ENCODE data around the gene ST8SIA5.

The ST8SIA5 gene

GRCh38 chr18:46676182-46676835, 80.5 kb downstream of the ST8SIA5 start:
- in situ Hi-C loops (cut with HindIII; ENCODE audit: low sequenced_read_pairs), result no loop called here

GRCh38 chr18:46675112-46675511, 81.7 kb downstream of the ST8SIA5 start:
- in situ Hi-C loops (cut with HindIII; ENCODE audit: low sequenced_read_pairs), result no loop called here

- in situ Hi-C loops (cut with HindIII; ENCODE audit: low sequenced_read_pairs), result no loop called here
Measured at GRCh38 chr18:46672062-46672970, 84.5 kb downstream of the ST8SIA5 start.

- in situ Hi-C loops (cut with HindIII; ENCODE audit: low sequenced_read_pairs), result no loop called here
Measured at GRCh38 chr18:46668694-46669093, 88.2 kb downstream of the ST8SIA5 start.

- in situ Hi-C loops (cut with HindIII; ENCODE audit: low sequenced_read_pairs), result no loop called here
Measured at GRCh38 chr18:46668135-46668534, 88.7 kb downstream of the ST8SIA5 start.

GRCh38 chr18:46663539-46663938, 93.3 kb downstream of the ST8SIA5 start:
- in situ Hi-C loops (cut with HindIII; ENCODE audit: low sequenced_read_pairs), result no loop called here

- in situ Hi-C loops (cut with HindIII; ENCODE audit: low sequenced_read_pairs), result no loop called here
Measured at GRCh38 chr18:46660957-46661749, 95.7 kb downstream of the ST8SIA5 start.

GRCh38 chr18:46659484-46659883, 97.4 kb downstream of the ST8SIA5 start:
- in situ Hi-C loops (cut with HindIII; ENCODE audit: low sequenced_read_pairs), result loop anchor here (10.0 kb wide), 1 partner anchor 445 kb away; no protein-coding TSS in a partner anchor

- in situ Hi-C loops (cut with HindIII; ENCODE audit: low sequenced_read_pairs), result loop anchor here (10.0 kb wide), 1 partner anchor 443 kb away; no protein-coding TSS in a partner anchor
Measured at GRCh38 chr18:46657115-46657955, 99.5 kb downstream of the ST8SIA5 start, which contains the start of gene LOXHD1. Gene LOXHD1 (minus strand): TSS chr18:46657220. CDS start chr18:46657033, 187 bp downstream.

GRCh38 chr18:46656326-46657114, 100.3 kb downstream of the ST8SIA5 start:
- in situ Hi-C loops (cut with HindIII; ENCODE audit: low sequenced_read_pairs), result loop anchor here (10.0 kb wide), 1 partner anchor 442 kb away; no protein-coding TSS in a partner anchor

- in situ Hi-C loops (cut with HindIII; ENCODE audit: low sequenced_read_pairs), result loop anchor here (10.0 kb wide), 1 partner anchor 438 kb away; no protein-coding TSS in a partner anchor
Measured at GRCh38 chr18:46652372-46652771, 104.5 kb downstream of the ST8SIA5 start.

- in situ Hi-C loops (cut with HindIII; ENCODE audit: low sequenced_read_pairs), result loop anchor here (10.0 kb wide), 1 partner anchor 436 kb away; no protein-coding TSS in a partner anchor
Measured at GRCh38 chr18:46650681-46651080, 106.2 kb downstream of the ST8SIA5 start.

GRCh38 chr18:46649071-46649862, 107.6 kb downstream of the ST8SIA5 start:
- in situ Hi-C loops (cut with HindIII; ENCODE audit: low sequenced_read_pairs), result no loop called here

GRCh38 chr18:46646468-46646867, 110.4 kb downstream of the ST8SIA5 start:
- in situ Hi-C loops (cut with HindIII; ENCODE audit: low sequenced_read_pairs), result no loop called here

- in situ Hi-C loops (cut with HindIII; ENCODE audit: low sequenced_read_pairs), result no loop called here
Measured at GRCh38 chr18:46642561-46642960, 114.3 kb downstream of the ST8SIA5 start.

- in situ Hi-C loops (cut with HindIII; ENCODE audit: low sequenced_read_pairs), result no loop called here
Measured at GRCh38 chr18:46641917-46642316, 114.9 kb downstream of the ST8SIA5 start.

- in situ Hi-C loops (cut with HindIII; ENCODE audit: low sequenced_read_pairs), result no loop called here
Measured at GRCh38 chr18:46639386-46639785, 117.5 kb downstream of the ST8SIA5 start.

- in situ Hi-C loops (cut with HindIII; ENCODE audit: low sequenced_read_pairs), result no loop called here
Measured at GRCh38 chr18:46636040-46636630, 120.7 kb downstream of the ST8SIA5 start.

All from DLD1 (cell line).